ENCODE measurements around the gene C9orf85.

C9orf85 gene

GRCh38 chr9:71876106-71876505, 35.3 kb upstream of the C9orf85 start:
- Histone ChIP-seq H3K27ac (ENCODE audit: low read depth, low read length) (no peak overlapping the region), H3K79me2 (ENCODE audit: insufficient read depth, low read length) (peaks cover 57% of the 10 kb centered on the region), H3K9ac (ENCODE audit: low read length) (no peak overlapping the region), H3K9me2 (replicated peaks; ENCODE audit: insufficient read depth, low read length) (no peaks in the 10 kb centered on the region), H3K4me3 (ENCODE audit: insufficient read depth, low read length, poor library complexity, severe bottlenecking) (no peak overlapping the region), H3K9me3 (ENCODE audit: insufficient read depth, low read length) (peaks cover 25% of the 10 kb centered on the region; the same call in 1 of the 2 replicates), H3F3A (ENCODE audit: insufficient read depth) (no peaks in the 10 kb centered on the region), H3K4me2 (ENCODE audit: low read depth, low read length, poor library complexity, severe bottlenecking) (no peak overlapping the region), H2AFZ (ENCODE audit: low read depth, low read length, severe bottlenecking) (no peak overlapping the region), H4K20me1 (ENCODE audit: low read depth, low read length) (no peaks in the 10 kb centered on the region), H3K27me3 (ENCODE audit: low read length) (no peaks in the 10 kb centered on the region), H3K36me3 (ENCODE audit: low read length) (peaks cover 18% of the 10 kb centered on the region; the same call in 1 of the 2 replicates)
- TF ChIP-seq EZH2phosphoT487 (conservative IDR thresholded peaks at IDR 0.05; ENCODE audit: low read length) = no peak
- no peak for TF ChIP-seq CTCF (IDR thresholded peaks at IDR 0.05; ENCODE audit: insufficient read depth, low read length, poor library complexity, severe bottlenecking)

- no peaks in the 10 kb centered on the region for H3K27me3 ChIP-seq (ENCODE audit: low read length)
- no peaks in the 10 kb centered on the region for H3F3A ChIP-seq (ENCODE audit: insufficient read depth)
- H3K36me3 ChIP-seq (ENCODE audit: low read length) = peaks cover 18% of the 10 kb centered on the region; the same call in 1 of the 2 replicates
- no peak overlapping the region for H3K4me2 ChIP-seq (ENCODE audit: low read depth, low read length, poor library complexity, severe bottlenecking)
- no peak overlapping the region for H3K9ac ChIP-seq (ENCODE audit: low read length)
- peaks cover 25% of the 10 kb centered on the region; the same call in 1 of the 2 replicates for H3K9me3 ChIP-seq (ENCODE audit: insufficient read depth, low read length)
- H3K79me2 ChIP-seq (ENCODE audit: insufficient read depth, low read length) = peaks cover 63% of the 10 kb centered on the region
- no peaks in the 10 kb centered on the region for H3K9me2 ChIP-seq (replicated peaks; ENCODE audit: insufficient read depth, low read length)
- no peak overlapping the region for H3K27ac ChIP-seq (ENCODE audit: low read depth, low read length)
- no peak overlapping the region for H3K4me3 ChIP-seq (ENCODE audit: insufficient read depth, low read length, poor library complexity, severe bottlenecking)
- no peaks in the 10 kb centered on the region for H4K20me1 ChIP-seq (ENCODE audit: low read depth, low read length)
- TF ChIP-seq CTCF (IDR thresholded peaks at IDR 0.05; ENCODE audit: insufficient read depth, low read length, poor library complexity, severe bottlenecking) = no peak
- TF ChIP-seq EZH2phosphoT487 (conservative IDR thresholded peaks at IDR 0.05; ENCODE audit: low read length) = no peak
- no peak overlapping the region for H2AFZ ChIP-seq (ENCODE audit: low read depth, low read length, severe bottlenecking)
Measured at GRCh38 chr9:71876829-71877228, 34.6 kb upstream of the C9orf85 start.

GRCh38 chr9:71878327-71879274, 32.8 kb upstream of the C9orf85 start:
- H3K4me2 ChIP-seq (ENCODE audit: low read depth, low read length, poor library complexity, severe bottlenecking) = no peak overlapping the region
- H3K9me3 ChIP-seq (ENCODE audit: insufficient read depth, low read length) = peaks cover 28% of the 10 kb centered on the region; the same call in 1 of the 2 replicates
- H4K20me1 ChIP-seq (ENCODE audit: low read depth, low read length) = no peaks in the 10 kb centered on the region
- peaks cover 78% of the 10 kb centered on the region for H3K79me2 ChIP-seq (ENCODE audit: insufficient read depth, low read length)
- peaks cover 21% of the 10 kb centered on the region; the same call in 1 of the 2 replicates for H3K36me3 ChIP-seq (ENCODE audit: low read length)
- H3K27ac ChIP-seq (ENCODE audit: low read depth, low read length) = no peak overlapping the region
- no peaks in the 10 kb centered on the region for H3F3A ChIP-seq (ENCODE audit: insufficient read depth)
- no peaks in the 10 kb centered on the region for H3K27me3 ChIP-seq (ENCODE audit: low read length)
- no peak overlapping the region for H3K4me3 ChIP-seq (ENCODE audit: insufficient read depth, low read length, poor library complexity, severe bottlenecking)
- no peaks in the 10 kb centered on the region for H3K9me2 ChIP-seq (replicated peaks; ENCODE audit: insufficient read depth, low read length)
- no peak overlapping the region for H3K9ac ChIP-seq (ENCODE audit: low read length)
- H2AFZ ChIP-seq (ENCODE audit: low read depth, low read length, severe bottlenecking) = no peak overlapping the region
- no peak for TF ChIP-seq EZH2phosphoT487 (conservative IDR thresholded peaks at IDR 0.05; ENCODE audit: low read length)
